Stimulated activated CD8-positive, alpha-beta memory T cell treated with anti-CD3 and anti-CD28 coated beads, Interleukin-7, amount 100 ng/mL, for 4 hours (primary cell): ENCODE results near the gene RTN3.

Source experiments
- DNase-seq, 2 donors: peaks; one replicate each; pipeline ENCODE4 v3.0.0-alpha.2; 2020; ENCODE audit warnings: low read depth in 2 of 2

RTN3 gene

GRCh38 chr11:63738720-63739360 is 57.5 kb downstream of the RTN3 start:
- DNase-seq = peak; percentile 24 to 45

- no peak for DNase-seq
Observed at GRCh38 chr11:63745304-63746170, 64.2 kb downstream of the RTN3 start.

- DNase-seq = no peak
Observed at GRCh38 chr11:63747011-63747410, 65.7 kb downstream of the RTN3 start.

- DNase-seq = no peak
Observed at GRCh38 chr11:63749624-63750023, 68.3 kb downstream of the RTN3 start.

DNA sequence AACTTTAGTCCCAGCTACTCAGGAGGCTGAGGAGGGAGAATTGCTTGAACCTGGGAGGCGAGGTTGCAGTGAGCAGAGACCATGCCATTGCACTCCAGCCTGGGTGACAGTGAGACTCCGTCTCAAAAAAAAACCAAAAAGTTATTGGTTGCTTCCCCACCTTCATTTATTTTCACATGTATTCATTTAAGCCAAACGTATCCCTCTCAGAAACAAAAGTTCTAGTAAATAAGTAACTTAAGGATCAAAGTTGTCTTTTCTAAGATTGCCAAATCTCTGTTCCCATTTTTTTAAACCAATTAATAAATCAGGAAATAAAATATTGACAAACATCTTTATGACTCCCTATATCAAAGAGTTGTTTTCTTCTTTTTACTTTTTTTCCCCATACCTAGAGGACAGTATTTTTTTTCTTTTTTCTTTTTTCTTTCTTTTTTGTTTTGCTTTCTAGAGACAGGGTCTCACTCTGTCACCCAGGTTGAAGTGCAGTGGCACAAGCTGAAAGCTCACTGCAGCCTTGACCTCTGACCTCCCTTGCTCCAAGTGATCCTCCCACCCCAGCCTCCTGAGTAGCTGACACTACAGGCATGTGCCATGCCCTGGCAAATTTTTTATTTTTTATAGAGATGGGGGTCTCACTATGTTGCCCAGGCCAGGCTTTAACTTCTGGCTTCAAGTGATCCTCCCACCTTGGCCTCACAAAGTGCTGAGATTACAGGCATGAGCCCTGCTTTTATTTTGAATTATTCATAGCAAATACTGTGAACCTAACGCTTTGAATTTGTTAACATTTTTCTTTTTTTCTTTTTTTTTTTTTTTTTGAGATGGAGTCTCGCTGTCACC is 75.8 kb downstream of the RTN3 start:
- DNase-seq = no peak

GRCh38 chr11:63760487-63761079 is 79.3 kb downstream of the RTN3 start:
- no peak for DNase-seq

DNA sequence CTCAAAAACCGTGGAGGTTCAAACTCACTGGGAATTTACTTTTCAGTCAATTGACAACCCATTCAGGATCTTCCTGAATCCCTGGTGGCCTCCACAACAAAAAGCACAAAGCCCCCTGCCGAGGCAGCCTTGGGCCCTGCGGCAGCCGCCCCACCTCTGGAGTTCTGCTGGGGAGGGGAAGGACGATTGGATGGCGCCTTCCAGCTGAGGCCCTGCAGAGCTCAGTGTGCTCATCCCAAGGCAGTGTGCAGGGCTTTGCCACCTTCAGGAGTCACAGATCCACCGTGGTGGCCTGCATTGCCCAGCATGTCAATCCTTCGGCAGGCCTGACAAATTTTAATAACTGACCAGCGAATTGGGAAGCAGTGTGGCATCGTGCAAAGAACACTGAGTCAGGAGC is 79.9 kb downstream of the RTN3 start:
- DNase-seq = no peak

DNA sequence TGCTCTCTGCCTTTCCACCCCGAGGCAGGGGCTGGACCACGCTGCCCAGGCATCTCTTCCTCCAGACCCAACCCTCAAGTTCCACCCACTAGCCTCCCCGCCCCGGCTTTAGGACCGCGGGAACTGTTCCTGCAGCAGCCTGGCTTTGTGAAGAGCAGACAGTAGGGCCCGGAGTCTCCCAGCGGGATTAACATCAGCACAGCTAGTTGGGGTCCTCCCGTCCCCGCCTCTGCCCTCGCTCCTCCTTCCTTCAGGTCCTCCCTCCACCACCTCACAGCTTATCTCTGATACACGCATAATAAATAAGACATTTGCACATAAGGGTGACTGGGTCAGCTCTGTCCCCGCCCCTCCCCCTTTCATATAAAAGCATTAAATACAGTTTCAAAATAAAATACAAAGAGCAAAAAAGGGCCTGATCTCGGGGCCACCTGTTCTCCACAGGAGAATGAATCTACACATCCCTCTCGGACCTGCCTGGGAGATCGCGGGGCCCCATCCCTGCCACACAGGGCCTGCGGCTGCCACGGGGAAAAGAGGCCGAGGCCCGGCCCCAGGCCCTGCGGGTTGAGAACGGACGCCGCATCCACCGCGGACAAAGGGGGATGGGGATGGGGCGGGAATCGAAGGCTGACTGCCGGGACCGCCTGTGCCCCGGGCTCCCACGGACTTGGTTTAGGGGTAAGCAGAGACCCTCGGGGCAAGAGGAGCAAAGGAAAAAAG is 80.8 kb downstream of the RTN3 start:
- DNase-seq = no peak

DNA sequence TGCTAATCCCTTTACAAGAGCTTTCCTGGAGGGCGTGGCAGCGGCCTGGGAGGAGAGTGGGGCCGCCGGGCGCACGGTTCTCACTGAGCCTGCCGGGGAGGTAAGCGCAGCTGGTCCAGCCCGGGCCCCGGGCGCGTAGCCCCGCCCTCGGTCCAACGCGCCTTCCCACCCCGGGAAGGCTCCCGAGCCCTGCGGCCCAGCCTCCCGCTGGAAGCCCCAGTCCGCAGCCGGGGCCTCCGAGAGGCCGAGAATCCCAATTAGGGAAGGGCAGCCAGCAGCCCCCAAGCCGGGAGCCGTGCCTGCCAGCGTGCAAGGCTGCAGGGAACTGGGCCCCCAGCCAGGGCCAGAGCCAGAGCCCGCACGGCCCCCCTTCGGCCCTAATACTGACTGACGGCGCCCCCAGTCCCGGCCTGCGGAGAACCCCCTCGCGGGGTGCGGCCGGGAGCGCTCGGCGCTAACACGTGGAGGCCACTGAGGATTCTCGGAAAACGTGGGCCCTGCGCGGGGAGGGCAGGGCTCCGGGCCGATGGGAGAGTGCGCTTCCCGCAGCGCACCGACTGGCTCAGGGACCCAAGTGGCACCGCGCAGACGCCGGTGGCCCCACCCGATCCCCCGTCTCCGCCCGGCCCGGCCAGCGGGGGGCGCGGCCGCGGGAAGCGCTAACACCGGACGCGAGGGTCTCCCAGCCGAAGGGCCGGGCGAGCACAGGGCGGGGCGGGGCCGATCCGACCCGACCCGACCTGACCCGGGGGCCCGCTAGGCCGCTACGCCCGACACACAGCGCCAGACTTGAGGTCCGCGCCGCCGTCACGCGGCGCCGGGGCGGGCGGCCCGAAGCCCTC is 81.6 kb downstream of the RTN3 start:
- no peak for DNase-seq

DNA sequence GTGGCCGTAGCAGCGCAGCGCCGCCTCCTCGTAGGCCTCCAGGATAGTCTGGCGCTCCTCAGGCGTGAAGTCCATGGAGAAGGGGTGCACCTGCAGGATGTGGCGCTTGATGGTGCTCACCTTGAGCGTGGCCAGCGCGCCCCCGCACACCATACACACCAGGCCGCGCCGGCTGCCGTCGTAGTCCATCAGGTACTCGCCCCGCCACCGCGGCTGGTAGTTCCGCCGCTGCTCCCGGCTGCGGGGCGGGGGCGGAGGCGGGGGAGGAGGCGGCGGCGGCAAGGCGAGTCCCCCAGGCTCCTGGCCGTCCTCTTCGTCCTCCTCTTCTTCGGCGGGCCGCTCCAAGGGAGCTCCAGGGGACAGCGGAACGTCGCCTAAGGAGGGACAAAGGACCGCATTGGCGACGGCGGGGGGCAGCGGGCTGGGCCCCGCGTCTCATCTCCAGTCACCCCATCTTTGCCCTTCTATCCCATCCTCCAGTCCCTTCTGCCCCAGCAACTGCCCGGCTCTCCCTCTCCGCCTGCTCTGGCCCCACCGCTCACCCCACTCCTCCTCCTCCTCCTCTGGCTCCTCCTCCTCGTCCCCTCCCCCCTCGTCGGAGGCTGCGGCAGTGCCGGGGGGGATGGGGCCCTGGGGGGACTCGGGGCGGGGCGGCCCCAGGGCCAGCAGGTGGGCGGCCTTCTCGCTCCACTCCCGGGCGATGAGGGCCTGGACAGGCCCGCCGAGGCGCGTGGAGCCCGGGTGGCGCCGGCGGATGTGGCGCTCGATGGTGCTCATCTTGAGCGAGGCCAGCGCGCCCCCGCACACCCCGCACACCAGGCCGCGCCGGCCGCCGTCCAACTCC is 82.4 kb downstream of the RTN3 start:
- no peak for DNase-seq

- no peak for DNase-seq
Observed at GRCh38 chr11:63764340-63764678, 83.0 kb downstream of the RTN3 start.

- no peak for DNase-seq
Observed at GRCh38 chr11:63764679-63765647, 83.7 kb downstream of the RTN3 start.

DNA sequence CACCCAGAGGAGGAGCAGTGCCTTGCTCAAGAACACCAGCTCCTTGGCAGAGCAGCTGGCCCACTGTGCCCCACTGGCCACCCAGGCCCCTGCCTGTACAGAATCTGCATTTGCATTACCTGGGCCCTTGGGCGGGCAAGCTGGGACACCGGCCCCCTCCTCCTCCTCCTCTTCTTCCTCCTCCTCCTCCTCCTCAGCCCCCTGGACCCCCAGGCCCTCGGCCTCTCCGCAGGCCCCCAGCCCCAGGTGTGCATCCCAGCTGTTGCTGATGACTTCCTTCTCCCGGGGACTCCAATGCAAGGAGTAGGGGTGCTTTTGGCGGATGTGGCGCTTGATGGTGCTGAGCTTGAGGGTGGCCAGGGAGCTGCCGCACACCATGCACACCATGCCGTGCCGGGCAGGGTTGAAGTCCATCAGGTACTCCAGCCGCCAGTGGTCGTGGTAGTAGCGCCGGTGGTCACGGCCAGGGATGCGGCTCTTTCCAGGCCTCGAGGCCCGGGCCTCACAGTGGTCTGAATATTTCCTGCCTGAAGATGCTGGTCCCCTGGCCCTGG is 84.5 kb downstream of the RTN3 start:
- no peak for DNase-seq

GRCh38 chr11:63766531-63767235 is 85.4 kb downstream of the RTN3 start:
- DNase-seq = no peak

- DNase-seq = no peak
Observed at GRCh38 chr11:63767267-63767564, 85.9 kb downstream of the RTN3 start.

DNA sequence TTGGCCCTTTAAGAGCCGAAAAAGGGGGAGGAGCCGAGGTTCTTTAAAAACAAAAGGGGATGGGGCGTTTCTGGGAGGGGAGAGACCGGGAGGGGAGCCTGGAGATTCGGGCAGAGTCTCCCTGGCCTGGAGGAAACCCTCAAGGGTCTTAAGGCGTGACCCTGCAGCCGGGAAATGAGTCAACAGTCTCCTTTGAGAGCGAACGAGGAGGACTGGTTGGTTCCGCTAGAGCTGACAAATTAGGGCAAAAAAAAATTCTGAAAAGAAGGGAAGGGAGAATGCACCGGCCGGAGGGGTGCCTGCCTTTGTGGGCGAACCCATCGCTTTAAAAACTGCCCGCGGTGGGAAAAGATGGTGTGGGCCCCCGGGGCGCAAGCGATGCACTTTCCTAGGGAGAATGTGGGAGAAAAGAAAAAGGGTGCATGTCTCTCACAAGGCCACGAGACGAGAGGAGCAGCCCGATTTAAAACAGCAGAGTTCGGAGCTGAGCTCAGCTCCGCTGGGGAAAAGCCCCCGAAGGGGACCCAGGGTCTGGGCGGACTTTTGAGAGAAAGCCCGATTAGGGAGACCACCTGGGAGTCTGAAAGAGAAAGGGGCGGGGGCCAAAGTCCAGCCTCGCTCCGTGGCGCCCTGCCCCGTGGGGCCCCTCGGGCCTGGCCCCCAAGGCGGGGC is 86.4 kb downstream of the RTN3 start:
- DNase-seq = no peak
